Measurements from ENCODE around the gene CTSO.
"Not testable (repeated sequence)": the region's sequence is repeated elsewhere in the genome, so short reads cannot be mapped to it uniquely, and the experiment has no call there.

Gene CTSO

DNA sequence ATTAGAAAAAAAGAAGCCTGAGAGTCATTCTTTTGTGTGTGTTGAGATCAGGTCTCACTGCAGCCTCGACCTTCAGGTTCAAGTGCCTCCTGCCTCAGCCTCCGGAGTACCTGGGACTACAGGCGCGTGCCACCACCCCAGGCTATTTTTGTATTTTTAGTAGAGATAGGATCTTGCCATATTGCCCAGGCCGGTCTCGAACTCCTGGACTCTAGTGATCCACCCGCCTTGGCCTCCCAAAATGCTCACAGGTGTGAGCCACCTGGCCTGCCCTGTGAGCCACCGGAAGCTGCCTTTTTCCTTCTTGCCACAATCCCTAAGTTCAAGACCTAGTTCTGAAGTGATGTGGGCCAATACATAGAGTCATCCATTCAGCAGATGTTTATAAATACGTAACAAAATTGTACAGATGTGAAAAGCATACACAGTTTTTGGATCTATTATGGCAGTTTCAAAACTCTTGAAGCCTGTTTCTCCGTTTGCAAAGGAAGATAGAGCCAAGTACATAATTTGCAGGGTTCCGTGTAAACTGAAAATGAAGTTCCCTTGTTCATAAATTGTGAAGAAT is 536 bp upstream of the CTSO start:
- no peak for DNase-seq

DNA sequence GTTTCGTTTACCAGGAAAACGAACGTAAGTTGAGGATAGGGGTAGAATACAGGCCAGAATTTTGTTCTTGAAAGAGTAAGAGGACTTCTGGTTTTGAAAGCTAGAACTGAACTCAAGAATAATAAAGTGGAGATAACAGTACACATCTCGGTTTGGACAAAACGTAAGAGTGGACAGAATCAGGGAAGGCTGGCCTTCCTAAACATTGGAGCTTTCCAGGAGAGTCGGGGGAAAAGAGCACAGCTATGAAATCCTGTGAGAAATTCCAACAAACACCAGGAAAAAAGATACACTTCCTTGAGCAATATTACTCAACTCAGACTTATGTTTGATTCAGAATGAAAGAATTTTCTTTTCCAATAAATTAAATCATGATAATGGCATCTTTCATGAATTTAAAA is 1.2 kb downstream of the CTSO start:
- DNase-seq = no peak

DNA sequence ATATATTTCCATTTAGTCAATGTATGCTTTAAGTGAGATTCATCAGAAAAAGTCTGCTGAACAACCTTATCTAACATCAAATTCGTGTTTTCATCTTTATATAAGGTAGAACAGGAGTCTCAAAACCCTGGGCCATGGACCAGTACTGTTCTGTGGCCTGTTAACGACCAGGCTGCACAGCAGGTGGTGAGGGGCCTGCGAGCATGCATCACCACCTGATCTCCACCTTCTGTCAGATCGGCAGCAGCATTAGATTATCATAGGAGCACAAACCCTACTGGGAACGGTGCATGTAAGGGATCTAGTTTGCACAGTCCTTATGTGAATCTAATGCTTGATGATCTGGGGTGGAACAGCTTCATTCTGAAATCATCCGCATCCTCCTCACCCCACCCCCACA is 3.2 kb downstream of the CTSO start:
- DNase-seq = no peak

DNA sequence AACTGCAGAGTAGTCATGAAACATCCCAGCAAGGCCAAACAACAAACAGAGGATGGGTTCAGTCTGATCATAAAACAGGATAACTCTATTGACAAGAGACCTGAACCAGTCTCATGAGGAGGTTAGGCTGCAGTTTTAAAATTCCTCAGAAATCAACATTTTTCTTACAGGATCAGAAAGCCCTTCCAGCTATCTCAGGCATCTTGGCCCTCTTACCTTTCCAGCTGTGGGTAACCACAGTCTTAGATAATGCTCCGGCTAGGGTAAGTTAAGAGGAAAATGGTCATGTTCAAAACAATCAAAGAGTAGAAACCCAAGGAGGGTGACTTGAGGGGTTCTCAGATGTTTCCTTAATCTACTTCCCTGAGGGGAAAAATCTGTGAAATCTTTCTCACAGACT is 5.1 kb downstream of the CTSO start:
- no peak for DNase-seq

DNA sequence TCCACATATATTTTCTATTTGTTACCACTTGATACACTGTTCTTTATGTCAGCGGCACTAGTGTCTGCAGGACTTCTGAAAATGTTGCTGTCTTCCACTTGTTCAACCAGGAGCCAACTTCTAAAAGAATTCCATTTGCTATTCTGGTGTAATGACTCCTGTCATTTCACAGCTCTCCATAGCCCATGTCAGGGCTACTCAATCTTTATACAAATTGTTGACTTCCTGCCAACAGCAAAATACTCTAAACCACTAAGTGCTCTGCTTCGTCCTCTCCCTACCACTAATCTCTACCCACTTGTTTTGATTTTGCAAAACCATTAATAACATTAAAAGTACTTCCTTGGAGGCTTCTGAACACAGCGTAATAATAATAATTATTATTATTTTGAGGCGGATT is 7.2 kb downstream of the CTSO start:
- DNase-seq = no peak

DNA sequence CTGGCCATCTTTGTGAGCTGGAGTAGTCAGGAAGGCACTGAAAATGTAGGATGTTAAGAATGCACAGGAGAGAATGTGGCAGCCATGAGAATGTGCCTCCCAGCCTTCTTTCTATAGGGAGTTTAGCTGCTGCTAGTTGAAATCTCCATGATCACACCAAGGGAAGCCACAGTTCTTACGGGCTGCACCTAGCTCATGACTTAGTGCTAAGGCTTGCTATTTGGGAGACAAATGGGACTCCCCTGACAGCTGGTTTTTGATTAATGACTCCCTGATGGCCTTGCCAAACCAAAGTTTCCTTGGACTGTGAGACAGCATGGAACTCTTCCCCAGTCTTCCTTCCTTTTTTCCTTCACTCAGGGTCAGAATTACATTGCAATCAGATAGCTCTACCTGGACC is 9.2 kb downstream of the CTSO start:
- DNase-seq = no peak

DNA sequence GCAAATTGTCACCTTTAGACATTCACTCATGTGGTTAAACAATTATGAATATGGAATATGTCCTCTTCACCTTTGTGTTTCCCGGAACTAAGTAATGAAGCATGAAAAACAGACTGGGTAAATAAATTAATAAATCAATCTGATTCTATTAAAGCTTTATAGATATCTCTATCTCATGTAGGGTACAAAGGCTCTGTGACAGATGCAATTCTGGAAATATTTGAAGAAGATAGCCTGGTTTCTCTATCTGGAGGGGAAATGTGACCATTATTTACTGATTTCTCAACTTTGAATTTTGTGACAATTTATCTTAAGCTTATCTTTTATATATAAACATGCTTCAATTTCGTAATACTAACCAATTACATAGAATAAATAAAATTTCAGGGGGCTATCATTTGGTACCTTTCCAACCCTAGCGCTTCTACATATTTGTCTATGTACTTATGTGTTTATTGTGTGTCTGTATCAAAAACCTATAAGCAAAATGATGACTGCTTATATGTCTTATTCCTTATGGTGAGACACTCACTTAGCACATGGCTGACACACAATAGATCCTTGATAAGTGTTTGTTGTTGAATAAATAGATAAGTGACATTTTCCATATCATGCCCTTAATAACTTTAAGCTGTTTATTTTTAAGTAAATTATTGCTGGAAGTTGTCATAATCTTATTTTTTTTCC is 9.9 kb downstream of the CTSO start:
- DNase-seq = no peak

DNA sequence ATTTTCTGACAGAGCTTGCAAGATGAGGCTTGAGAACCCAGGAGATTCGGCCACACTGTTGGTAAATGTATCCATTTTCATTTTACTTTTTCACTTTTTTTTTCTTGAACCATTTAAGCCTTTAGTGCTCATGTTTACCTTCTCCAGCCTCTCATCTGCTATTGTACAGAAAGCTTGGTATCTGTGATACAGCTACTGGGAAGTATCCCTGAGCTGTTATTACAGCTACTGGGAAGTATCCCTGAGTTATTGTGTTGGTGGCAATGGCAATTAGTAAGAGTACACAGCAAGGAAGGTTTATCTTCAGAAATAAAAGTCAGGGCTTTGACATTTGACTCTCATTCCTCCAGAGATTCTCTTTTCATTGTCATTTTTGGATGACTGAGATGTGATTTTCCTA is 11.8 kb downstream of the CTSO start:
- no peak for DNase-seq

DNA sequence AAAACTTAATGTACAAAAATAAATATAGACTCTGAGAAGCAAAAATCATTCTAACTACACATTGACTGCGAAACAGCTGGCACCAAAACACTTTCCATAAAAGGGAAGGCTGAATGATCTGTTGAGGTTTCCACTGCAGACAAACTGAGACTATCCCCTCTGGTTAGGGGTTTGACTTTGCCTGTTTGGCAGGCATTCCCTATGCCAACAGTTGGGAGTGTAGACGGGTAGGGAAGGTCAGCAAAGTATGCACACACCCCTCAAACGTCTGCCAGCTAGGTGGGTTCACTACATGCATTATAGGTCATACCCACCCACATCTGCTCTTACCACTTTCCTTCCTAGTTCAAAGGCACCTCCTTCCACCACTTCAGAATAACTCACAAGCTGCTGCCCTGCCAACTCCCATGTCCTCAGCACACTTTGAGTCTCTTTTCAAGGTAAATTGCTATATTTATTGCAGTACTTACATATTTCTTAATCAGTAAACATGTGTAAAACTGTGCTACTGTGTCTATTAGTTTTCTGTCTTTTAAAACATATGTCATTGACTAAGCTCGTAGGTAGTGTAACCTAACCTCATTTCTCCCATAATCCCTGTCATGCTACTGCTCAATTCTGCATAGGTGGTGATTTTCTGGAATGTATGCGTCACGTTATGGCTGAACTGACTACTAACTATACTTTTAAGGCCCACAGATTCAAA is 12.4 kb downstream of the CTSO start:
- DNase-seq = no peak

DNA sequence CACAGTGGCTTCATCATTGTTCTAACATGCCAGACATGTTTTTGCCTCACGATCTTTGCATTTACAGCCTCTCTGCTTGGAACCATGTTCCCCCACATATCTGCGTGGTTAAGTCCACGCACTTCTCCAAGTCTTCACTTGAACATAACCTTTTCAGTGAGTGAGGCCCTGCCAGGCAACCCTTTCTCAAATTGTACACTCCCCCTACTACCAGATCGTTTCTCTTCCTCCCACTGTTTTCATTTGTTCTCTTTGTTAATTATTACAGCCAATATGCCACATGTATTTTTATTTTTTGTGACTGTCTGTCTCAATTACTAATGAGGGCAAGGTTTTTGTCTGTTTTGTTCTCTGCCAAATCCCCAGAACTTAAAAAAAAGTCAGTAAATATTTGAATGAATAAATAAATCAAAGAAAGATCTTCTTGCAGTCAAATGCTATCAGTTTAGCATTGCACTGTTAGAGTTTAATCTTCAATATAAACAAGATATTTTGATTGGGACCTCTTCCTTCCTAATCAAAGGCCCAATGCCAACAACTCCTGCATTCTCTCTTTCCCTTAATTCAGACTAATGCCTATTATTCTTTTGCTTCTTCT is 18.2 kb downstream of the CTSO start:
- DNase-seq = no peak

DNA sequence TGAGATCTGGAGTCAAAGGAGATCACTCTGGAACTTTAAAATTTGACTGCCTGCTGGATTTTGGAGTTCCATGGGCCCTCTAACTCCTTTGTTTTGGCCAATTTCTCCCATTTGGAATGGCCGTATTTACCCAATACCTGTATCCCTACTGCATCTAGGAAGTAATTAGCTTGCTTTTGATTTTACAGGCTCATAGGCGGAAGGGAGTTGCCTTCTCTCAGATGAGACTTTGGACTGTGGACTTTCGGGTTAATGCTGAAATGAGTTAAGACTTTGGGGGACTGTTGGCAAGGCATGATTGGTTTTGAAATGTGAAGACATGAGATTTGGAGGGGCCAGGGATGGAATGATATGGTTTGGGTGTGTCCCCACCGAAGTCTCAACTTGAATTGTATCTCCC is 19.0 kb downstream of the CTSO start:
- DNase-seq = not testable (repeated sequence)

DNA sequence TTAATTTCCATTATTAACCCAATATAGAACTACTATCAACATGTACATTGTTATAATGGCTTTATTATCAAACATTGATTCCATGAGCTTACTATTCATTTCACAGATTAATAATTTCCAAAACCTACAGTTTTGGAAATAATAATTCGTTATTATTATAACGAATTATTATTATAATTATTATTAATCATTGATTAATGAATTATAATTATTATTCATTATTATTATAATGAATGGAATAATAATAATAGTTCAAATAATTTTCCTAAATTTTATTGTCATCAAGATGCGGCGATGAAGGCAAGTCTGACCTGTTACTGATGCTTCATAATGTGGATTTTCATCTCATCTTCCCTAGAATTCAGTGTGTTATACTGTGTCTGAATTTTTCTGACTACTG is 22.0 kb downstream of the CTSO start:
- DNase-seq = no peak

DNA sequence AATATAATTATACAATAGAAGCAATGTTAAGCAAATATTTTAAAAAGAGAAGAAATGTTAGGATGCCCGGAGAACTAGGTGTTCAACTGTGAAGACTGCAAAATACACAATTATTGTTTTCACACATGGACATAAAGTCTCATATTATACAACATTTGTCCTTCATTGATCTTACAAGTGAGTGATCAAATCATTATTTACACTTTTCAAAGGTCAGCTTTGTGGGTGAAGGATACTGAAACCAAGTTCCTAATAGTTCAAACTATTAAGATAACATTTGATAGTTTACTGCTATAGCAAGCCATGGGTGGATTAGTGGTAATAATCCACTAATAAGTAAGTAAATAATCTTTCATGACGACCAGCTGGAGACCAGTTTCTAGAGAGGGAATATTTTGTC is 23.3 kb downstream of the CTSO start:
- DNase-seq = no peak

DNA sequence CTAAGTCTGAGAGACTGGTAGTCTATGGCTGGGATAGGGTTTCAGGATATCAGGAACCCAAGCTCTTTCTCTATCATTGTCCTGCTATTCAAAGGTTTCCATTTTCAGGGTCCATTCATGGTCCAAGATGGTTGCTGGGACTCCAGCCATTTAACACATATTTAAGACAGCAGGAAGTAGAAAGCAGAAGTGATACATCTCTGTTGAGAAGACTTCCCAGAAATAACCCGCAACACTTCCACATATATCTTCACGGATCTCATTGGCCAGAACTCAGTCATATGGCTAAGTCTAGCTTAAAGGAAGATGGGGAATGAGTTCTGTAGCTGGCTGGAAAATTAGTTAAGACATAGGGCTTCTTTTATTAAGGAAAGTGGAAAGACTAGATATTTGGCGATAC is 23.8 kb downstream of the CTSO start:
- DNase-seq = no peak

DNA sequence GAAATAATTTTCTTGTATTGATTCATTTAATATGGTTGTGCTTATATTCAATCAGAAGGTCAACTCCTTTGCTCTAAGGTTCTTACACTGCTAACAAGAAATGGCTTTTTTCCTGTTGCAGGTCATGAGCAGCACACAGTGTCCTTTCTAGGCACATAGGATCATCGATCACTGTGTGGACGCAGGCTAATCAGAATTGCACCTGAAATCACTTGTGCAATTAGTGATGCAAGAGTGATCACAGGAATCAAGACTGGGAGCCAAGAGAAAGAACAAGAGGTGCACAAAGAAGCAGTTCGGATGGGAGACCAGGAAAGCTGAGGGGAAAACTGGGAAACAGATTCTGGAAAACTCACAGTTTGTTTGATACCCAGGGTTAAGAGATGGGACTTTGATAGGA is 29.0 kb downstream of the CTSO start:
- DNase-seq = no peak

DNA sequence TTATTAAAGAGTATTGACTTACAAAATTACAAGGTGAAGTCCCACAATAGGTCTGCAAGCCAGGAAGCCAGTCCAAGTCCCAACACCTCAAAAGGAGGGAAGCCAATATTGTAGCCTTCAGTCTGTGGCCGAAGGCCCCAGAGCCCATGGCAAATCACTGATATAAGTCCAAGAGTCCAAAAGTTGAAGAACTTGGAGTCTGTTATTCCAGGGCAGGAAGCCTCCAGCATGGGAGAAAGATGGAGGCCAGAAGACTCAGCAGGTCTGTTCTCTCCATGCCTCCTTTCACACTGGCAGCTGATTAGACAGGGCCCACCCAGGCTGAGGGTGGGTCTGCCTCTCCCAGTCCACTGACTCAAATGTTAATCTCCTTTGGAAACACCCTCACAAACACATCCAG is 32.1 kb downstream of the CTSO start:
- no peak for DNase-seq

DNA sequence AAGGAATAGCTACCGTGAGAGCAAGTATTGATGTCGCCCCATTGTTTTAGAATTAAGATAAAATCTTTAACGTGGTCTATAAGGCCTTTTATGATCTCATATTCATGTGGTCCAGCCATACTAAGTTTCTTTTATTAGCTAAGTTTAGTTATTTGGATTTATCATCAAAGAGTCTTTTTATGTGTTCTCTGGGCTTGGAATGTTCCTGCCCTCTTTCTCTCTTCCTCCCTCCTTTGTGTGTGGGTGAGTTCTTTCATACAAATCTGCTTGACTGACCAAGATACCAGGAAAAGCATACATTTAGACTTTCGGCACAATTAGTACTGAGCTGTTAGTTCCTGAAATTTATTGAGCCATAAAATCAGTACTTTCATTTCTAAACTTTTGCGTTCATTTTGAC is 38.9 kb downstream of the CTSO start:
- no peak for DNase-seq

DNA sequence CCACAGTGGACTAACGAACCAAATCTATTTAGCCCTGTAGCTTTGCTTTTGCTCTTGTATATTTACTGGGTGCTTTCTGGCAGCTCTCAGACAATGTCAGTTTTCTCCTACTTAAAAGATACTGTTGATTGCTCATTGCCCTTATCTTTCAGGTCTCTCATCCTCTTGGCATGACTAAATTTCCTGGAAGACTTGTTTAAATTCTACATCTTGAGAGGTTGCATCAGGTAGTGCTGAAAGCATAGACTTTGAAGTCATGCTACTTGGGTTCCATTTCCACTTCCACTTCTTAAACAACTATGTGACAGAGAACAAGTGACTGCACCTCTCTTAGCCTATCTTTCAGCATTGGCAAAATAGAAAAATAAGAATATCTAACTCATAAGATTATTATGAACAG is 41.8 kb downstream of the CTSO start:
- DNase-seq = no peak

DNA sequence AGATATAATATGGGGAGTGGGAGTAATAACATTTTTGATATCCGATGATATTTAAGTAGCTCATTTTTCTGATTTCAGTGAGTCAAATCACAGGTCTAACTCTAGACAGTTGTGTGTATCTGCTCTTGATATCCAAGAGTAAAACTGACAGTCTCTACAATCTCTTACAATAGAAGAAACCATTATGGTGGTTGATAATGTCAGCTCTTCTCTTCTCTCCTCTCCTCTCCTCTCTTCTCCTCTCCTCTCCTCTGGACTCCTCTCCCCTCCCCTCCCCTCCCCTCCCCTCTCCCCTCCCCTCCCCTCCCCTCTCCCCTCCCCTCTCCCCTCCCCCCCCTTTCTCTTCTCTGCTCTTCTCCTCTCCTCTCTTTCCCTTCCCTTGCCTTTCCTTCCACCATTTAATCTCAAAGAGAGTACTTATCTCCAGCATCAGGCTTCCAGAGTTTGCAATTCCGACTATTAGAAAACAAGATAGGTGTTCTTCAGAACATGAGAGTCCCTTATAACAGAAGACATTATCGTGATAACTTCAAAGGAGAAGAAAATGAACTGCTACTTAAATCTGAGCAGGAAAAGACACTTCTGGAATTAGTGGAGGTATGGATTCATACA is 43.9 kb downstream of the CTSO start:
- no peak for DNase-seq

DNA sequence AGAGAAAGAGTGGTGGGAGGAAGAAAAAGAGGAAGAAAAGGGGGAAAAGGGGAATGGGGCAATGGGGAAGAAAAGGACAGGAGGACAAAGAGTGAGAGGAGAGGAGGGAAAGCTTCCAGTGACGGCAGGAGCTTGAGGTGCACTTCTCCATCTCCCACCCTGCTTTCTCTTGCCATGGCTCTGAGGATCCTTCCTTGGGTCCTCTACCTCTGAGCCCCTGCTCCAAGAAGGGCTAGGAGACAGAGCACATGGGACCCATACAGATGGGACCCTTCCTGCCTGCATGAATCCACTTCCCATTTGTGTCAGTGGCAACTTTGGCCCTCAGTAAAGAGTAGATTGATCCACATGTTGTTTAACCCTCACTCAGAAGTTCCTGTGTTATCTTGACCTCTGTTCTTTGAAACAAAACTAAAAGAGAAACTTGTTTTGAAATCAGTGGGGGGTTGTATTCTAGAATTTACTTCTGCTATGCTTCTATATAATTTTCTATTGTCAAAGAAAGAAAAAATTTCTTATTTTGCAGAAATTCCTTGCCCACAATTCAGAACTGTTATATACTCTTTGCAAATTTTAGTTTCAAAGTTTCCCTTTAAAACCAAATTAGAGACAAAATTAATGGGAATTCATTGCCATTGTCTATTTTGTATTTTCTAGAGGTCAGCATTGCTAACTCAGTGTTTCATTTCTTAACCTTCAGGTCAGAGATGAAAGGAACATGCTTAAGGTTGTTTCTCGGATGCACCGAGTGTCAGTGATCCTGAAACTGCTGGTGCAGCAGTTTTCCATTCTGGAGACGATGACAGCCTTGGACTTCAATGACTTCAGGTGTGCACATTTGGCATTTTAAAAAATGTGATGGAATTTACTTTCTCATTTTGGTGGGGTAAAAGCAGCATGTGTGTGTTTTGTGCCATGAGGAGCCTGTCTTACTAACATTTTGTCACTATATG is 45.2 kb downstream of the CTSO start:
- no peak for DNase-seq

DNA sequence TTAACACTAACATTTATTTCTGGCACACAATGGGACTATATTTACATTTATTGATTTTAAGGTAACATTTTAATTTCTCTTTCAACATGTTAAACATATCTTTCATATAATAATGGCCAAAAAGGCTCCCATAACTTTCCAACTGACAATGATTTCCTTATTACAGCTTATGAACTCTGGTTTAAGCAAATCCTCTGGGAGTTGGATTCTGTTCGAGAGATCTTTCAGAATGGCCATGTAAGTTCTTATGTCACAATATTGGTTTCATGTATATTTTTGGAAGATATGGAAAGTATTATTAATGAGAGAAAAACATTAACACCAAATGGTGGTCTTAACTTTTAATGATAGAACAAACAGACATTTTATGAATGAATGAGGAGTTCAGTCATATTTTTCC is 46.1 kb downstream of the CTSO start:
- no peak for DNase-seq

DNA sequence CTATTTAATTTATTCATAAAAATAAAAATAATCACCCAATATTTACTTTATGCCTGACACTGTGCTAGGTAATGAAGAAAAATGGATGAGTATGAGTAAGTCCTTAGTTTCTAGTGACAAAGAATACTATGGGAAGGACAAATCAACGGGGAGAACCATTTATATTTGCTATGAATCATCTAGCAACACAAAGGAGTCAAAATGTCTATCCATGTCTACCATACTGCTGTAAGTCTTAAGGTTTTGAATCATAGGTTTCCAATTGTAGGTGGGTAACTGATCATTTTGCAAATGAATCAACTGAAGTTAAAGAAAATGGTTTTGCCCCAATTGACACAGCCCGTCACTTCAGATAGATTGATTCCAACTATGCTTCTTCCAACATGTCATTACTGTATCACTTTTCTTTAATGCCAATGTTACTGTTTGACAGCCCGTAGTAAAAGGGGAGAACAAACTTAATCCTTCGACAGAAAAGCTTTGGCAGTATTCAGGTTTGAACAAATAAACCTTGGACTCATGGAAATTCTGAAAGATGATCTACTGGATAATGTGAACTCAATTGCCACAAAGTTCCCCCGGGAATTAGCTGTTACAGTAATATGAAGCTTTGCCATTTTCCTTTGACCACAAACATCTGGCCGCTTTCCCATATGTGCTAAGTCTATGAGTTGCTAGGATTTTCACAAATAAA is 47.0 kb downstream of the CTSO start:
- no peak for DNase-seq

All from activated naive CD4-positive, alpha-beta T cell treated with Interleukin-2 at 50 U/mL for 16 hours (primary cell).